Smooth muscle cell (in vitro differentiated cells): ENCODE results near the gene ASB18. TPM values are rescaled to one million over a fixed set of nuclear protein-coding genes. Genes with fewer than 3 reads are reported as not detected.

Experiments
- DNase-seq: peaks from one replicate; lab custom pipeline; 2025; ENCODE audit not compliant: unreplicated experiment; lab: John Stamatoyannopoulos, UW
- H2AFZ ChIP-seq: fragments of 200-600 bp; sonication (generic); 2 replicates; pipeline ENCODE4 v1.6.0; 2016; ENCODE audit warnings: antibody characterized with exemption, low read depth, mild to moderate bottlenecking
- H3F3A ChIP-seq: fragments of 200-600 bp; sonication (generic); 2 replicates; pipeline ENCODE4 v1.6.0; 2017; ENCODE audit warnings: antibody characterized with exemption, low read depth
- H3K27ac ChIP-seq: fragments of 200-600 bp; sonication (generic); 2 replicates; pipeline ENCODE4 v1.5.1; 2016; ENCODE audit warnings: low read depth, mild to moderate bottlenecking
- H3K27me3 ChIP-seq: fragments of 200-600 bp; sonication (generic); 2 replicates; pipeline ENCODE4 v1.6.1; 2016; ENCODE audit warnings: low read depth, mild to moderate bottlenecking
- H3K36me3 ChIP-seq: fragments of 200-600 bp; sonication (generic); 2 replicates; pipeline ENCODE4 v1.5.1; 2016; ENCODE audit warnings: low read depth
- H3K4me1 ChIP-seq: fragments of 200-600 bp; sonication (generic); 2 replicates; pipeline ENCODE4 v1.5.1; 2016; ENCODE audit warnings: low read depth
- H3K4me2 ChIP-seq: fragments of 200-600 bp; sonication (generic); 2 replicates; pipeline ENCODE4 v1.6.0; 2016; ENCODE audit warnings: mild to moderate bottlenecking
- H3K4me3 ChIP-seq: fragments of 200-600 bp; sonication (generic); 2 replicates; pipeline ENCODE4 v1.5.1; 2016; ENCODE audit warnings: mild to moderate bottlenecking
- H3K79me2 ChIP-seq: fragments of 200-600 bp; sonication (generic); 2 replicates; pipeline ENCODE4 v1.6.0; 2016; ENCODE audit warnings: low read depth, mild to moderate bottlenecking
- H3K9ac ChIP-seq: fragments of 200-600 bp; sonication (generic); 2 replicates; pipeline ENCODE4 v1.6.0; 2016; ENCODE audit warnings: low read depth
- H3K9me3 ChIP-seq: fragments of 200-600 bp; sonication (generic); replicated peaks from 2 replicates; pipeline ENCODE4 v1.5.1; 2016; ENCODE audit warnings: low read depth
- H4K20me1 ChIP-seq: fragments of 200-600 bp; sonication (generic); 2 replicates; pipeline ENCODE4 v1.6.0; 2016; ENCODE audit warnings: low read depth
- WGBS: methylation state at CpG from one replicate; pipeline ENCODE4 v1.1.7; 2016; ENCODE audit warnings: low lambda C conversion rate; 5-methylcytosine and 5-hydroxymethylcytosine counted together
- polyA plus RNA-seq: library from polyadenylated mRNA; unstranded; fragments of >200 nt; fragmentation: Nextera tagmentation; extraction: Ambion mirVana; gene quantifications from 2 replicates; pipeline ENCODE4 v1.2.1, GENCODE V29; 2016
- total RNA-seq: library from RNA; depleted of rRNA; stranded (reverse); fragments of >200 nt; gene quantifications from 2 replicates; pipeline ENCODE4 v1.2.3, GENCODE V29; 2014
- TF ChIP-seq, protein P1 (sequence below): fragments of 200-600 bp; sonication (generic); IDR thresholded peaks from 2 replicates; pipeline ENCODE4 v1.5.1; 2017; ENCODE audit warnings: borderline replicate concordance, mild to moderate bottlenecking, antibody characterized with exemption; ENCODE audit not compliant: insufficient read depth, poor library complexity, severe bottlenecking

Gene ASB18
- total and polyA plus RNA-seq, 2 experiments from 2014 or later, result 0.05 TPM; not detected in 1

DNA sequence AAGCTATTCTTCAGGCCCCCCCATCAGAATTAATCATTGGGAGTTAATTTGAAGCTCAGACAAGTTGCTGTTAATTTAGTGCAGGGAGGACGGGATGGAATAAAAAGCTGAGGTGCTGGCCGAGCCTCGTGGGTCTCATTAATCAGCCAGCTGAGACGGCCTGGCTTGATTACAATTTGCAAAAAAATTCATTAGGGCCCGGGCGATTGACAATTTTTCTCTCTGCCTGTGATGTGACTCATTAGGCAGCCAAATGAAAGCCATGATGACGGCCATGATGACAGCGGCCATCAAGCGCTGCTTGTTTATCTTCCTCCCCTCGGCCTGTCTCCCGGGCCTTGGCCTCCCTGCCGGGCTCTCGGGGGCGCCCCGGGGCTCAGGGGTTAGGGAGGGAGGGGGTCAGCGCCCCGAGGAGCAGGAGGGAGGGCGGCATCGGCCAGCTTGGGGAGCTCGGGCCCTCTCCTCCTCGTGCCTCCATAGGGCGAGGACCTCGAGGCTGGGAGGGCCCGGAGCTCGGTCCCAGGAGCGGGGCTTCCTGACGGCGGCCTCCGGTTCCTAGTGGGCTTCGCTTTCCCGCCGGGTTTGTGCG lies 101.2 kb downstream of the ASB18 start:
- H3K4me2 ChIP-seq, result peak overlapping the region; percentile 97
- WGBS, result 36% methylated on average over 32 of the region's 33 CpGs
- peaks cover 34% of the 10 kb centered on the region for H3K4me1 ChIP-seq
- H2AFZ ChIP-seq, result no peak overlapping the region
- H3K9me3 ChIP-seq, result no peaks in the 10 kb centered on the region
- no peak for DNase-seq
- no peaks in the 10 kb centered on the region for H3K36me3 ChIP-seq
- H3K4me3 ChIP-seq, result no peak overlapping the region
- H4K20me1 ChIP-seq, result no peaks in the 10 kb centered on the region
- H3F3A ChIP-seq, result no peaks in the 10 kb centered on the region
- H3K79me2 ChIP-seq, result no peaks in the 10 kb centered on the region
- TF ChIP-seq, protein P1, sequence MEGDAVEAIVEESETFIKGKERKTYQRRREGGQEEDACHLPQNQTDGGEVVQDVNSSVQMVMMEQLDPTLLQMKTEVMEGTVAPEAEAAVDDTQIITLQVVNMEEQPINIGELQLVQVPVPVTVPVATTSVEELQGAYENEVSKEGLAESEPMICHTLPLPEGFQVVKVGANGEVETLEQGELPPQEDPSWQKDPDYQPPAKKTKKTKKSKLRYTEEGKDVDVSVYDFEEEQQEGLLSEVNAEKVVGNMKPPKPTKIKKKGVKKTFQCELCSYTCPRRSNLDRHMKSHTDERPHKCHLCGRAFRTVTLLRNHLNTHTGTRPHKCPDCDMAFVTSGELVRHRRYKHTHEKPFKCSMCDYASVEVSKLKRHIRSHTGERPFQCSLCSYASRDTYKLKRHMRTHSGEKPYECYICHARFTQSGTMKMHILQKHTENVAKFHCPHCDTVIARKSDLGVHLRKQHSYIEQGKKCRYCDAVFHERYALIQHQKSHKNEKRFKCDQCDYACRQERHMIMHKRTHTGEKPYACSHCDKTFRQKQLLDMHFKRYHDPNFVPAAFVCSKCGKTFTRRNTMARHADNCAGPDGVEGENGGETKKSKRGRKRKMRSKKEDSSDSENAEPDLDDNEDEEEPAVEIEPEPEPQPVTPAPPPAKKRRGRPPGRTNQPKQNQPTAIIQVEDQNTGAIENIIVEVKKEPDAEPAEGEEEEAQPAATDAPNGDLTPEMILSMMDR, result no peak
- no peak overlapping the region for H3K27ac ChIP-seq
- peaks cover 100% of the 10 kb centered on the region for H3K27me3 ChIP-seq
- H3K9ac ChIP-seq, result no peak overlapping the region

DNA sequence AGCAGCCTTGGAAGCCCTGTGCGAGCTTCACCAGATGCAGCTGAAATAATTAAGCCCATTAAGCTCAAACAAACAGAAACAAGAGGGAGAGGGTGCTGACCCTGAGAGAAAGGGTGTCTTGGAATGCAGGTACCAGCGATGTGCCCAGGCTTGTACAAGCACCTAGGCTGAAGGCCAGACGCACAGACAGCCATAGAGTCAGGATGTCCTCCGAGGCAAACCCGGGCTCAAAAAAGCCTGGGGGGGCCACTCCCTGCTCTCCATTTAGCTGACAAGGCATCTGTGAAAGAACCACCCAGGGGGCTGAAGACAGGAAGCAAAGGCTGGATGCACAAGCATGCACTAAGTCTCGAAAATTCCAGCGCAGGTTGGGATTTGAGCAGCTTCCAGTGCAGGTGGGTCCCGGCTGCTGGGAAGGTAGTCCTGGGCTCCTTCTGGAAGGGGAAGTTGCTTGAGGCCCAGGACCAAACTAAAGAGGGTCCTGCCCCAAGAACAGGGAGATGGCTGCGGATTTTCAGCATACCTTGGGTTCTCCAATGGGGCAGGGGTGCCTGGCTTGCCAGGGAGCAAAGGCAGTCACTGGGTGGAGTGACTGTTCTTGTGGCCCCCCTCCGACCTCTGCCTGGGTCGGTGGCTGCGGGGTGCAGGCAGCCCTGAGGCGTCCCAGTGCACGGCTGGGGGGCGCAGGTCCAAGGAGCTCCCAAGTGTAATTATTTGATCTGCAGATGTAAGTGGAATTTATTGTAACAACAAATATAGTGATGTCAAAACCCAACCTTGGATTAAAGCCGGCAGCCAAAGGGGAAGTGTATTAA lies 102.0 kb downstream of the ASB18 start:
- no peaks in the 10 kb centered on the region for H3K79me2 ChIP-seq
- H2AFZ ChIP-seq, result no peak overlapping the region
- no peak overlapping the region for H3K4me3 ChIP-seq
- H3K27ac ChIP-seq, result no peak overlapping the region
- H3F3A ChIP-seq, result no peaks in the 10 kb centered on the region
- TF ChIP-seq, protein P1, result no peak
- H3K4me2 ChIP-seq, result no peak overlapping the region
- H3K36me3 ChIP-seq, result no peaks in the 10 kb centered on the region
- H3K27me3 ChIP-seq, result peaks cover 100% of the 10 kb centered on the region
- no peaks in the 10 kb centered on the region for H4K20me1 ChIP-seq
- H3K9me3 ChIP-seq, result no peaks in the 10 kb centered on the region
- H3K9ac ChIP-seq, result no peak overlapping the region
- no peak for DNase-seq
- WGBS, result 55% methylated on average over 16 of the region's 16 CpGs
- peaks cover 31% of the 10 kb centered on the region for H3K4me1 ChIP-seq

DNA sequence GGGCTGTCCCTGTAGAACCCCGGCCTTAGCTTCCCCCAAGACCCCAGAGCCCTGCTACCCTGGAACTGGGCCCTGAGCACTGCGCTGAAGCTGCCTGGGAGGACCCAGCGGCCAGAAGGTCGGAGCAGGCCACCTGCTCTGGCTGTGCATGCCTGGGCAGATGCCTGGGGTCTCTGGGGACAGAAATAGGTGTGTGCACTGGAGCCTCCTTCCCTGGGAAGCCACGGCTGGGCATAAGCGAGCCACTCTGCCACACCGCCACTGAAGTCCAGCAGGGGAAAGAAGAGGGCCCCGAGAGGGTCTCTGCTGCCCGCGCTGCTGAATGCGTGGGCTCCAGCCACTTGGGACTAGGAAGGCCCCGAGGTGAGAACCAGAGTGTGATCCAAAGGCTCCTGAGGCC lies 102.7 kb downstream of the ASB18 start:
- Histone ChIP-seq H4K20me1 (no peaks in the 10 kb centered on the region), H3K9ac (no peak overlapping the region), H3K9me3 (no peaks in the 10 kb centered on the region), H3K4me2 (no peak overlapping the region), H3K4me3 (no peak overlapping the region), H3K27me3 (peaks cover 99% of the 10 kb centered on the region), H2AFZ (no peak overlapping the region), H3F3A (no peaks in the 10 kb centered on the region), H3K27ac (no peak overlapping the region), H3K36me3 (no peaks in the 10 kb centered on the region), H3K79me2 (no peaks in the 10 kb centered on the region), H3K4me1 (peaks cover 25% of the 10 kb centered on the region)
- DNase-seq, result no peak
- 89% methylated on average over 12 of the region's 12 CpGs for WGBS
- TF ChIP-seq, protein P1, result no peak
